CD4-positive, alpha-beta T cell (primary cell): ENCODE data around the gene ZNF644. TPM values are rescaled to one million over a fixed set of nuclear protein-coding genes. Genes with fewer than 3 reads are reported as not detected.

Experiments used
- ATAC-seq: fragments of 200-7000 bp; cut with Tn5 transposase; one replicate; pipeline ENCODE4 v1.10.0; 2022; ENCODE audit warnings: mild to moderate bottlenecking; ENCODE audit not compliant: poor library complexity
- CTCF ChIA-PET: fragments of 350-600 bp; sonication (Branson Sonifier 250); formaldehyde crosslinking; loops from one replicate; lab custom pipeline; 2021; ENCODE audit warnings: antibody characterized with exemption, inconsistent platforms; lab: Charles Lee
- POLR2A ChIA-PET: fragments of 350-600 bp; sonication (Branson Sonifier 250); formaldehyde crosslinking; loops from one replicate; lab custom pipeline; 2021; ENCODE audit warnings: antibody characterized with exemption, inconsistent platforms; lab: Charles Lee
- DNase-seq, 14 experiments: peaks; one replicate each; pipeline ENCODE4 v3.0.0-alpha.2; 2013 to 2020; ENCODE audit warnings: mixed read lengths in 2 of 14
- H3K27ac ChIP-seq, 2 donors: one replicate each; pipeline versions ENCODE4 v1.5.1 to v1.7.0; 2013; ENCODE audit warnings: low read length in 2 of 2, low read depth in 1 of 2, mild to moderate bottlenecking in 1 of 2
- H3K27me3 ChIP-seq, 2 experiments: 1 replicate in 1 of 2; 2 replicates in 1 of 2; pipeline versions ENCODE4 v1.6.1 to v1.7.0; 2013; ENCODE audit warnings: low read length in 2 of 2, control low read depth in 1 of 2, mild to moderate bottlenecking in 1 of 2, moderate library complexity in 1 of 2; ENCODE audit not compliant: insufficient read depth in 2 of 2, control insufficient read depth in 1 of 2
- H3K36me3 ChIP-seq: one replicate; pipeline ENCODE4 v1.6.1; 2013; ENCODE audit warnings: low read length, control low read depth; ENCODE audit not compliant: insufficient read depth
- H3K4me1 ChIP-seq: one replicate; pipeline ENCODE4 v1.6.1; 2013; ENCODE audit warnings: low read length, control low read depth; ENCODE audit not compliant: insufficient read depth
- H3K4me3 ChIP-seq: one replicate; pipeline ENCODE4 v1.5.1; 2013; ENCODE audit warnings: mild to moderate bottlenecking, low read length, moderate library complexity
- H3K9me3 ChIP-seq, 2 experiments: 1 replicate in 1 of 2; 2 replicates in 1 of 2; pipeline versions ENCODE4 v1.6.1 to v1.7.0; 2013; ENCODE audit warnings: low read length in 2 of 2, mild to moderate bottlenecking in 2 of 2, control low read depth in 1 of 2, moderate library complexity in 1 of 2; ENCODE audit not compliant: control insufficient read depth in 1 of 2, insufficient read depth in 1 of 2
- H3K27ac Mint-ChIP-seq: one replicate; pipeline ENCODE4 v1.8.0; 2020; ENCODE audit warnings: mixed read lengths
- H3K27me3 Mint-ChIP-seq: one replicate; pipeline ENCODE4 v1.8.0; 2021; ENCODE audit warnings: mixed read lengths
- H3K36me3 Mint-ChIP-seq: one replicate; pipeline ENCODE4 v1.8.0; 2021; ENCODE audit warnings: low read depth, mixed read lengths
- H3K4me1 Mint-ChIP-seq: one replicate; pipeline ENCODE4 v1.8.0; 2021; ENCODE audit warnings: low read depth, mixed read lengths
- H3K4me3 Mint-ChIP-seq: one replicate; pipeline ENCODE4 v1.8.0; 2020; ENCODE audit warnings: mild to moderate bottlenecking, mixed read lengths
- H3K9me3 Mint-ChIP-seq: one replicate; pipeline ENCODE4 v1.8.0; 2020; ENCODE audit warnings: mixed read lengths
- CTCF ChIP-seq: fragments of 200-600 bp; IDR thresholded peaks from one replicate; pipeline ENCODE4 v1.8.0; 2022; ENCODE audit warnings: antibody characterized with exemption, mild to moderate bottlenecking
- intact Hi-C, 2 experiments: fragments of 100-400 bp; cut with DNase I in 1 of 2; cut with micrococcal nuclease in 1 of 2; formaldehyde crosslinking; loops; one replicate each; pipeline versions ENCODE4 v1.15.1 to v1.9.0; 2023 to 2025; cut with DNase I, micrococcal nuclease
- total RNA-seq, 174 experiments: library from RNA in 2 of 174; stranded (reverse) in 2 of 174; gene quantifications; one replicate each; pipeline ENCODE4 v1.2.3 and lab custom pipeline; 2021 to 2026

The ZNF644 gene
- total RNA-seq, 2 experiments from 2014 or later: 93.3 to 101 TPM

GRCh38 chr1:90922202-90922601 lies 99.6 kb downstream of the ZNF644 start:
- DNase-seq: no peak
- H3K27ac Mint-ChIP-seq: peak overlapping the region; percentile 14
- H3K36me3 Mint-ChIP-seq: peaks cover 42% of the 10 kb centered on the region
- no peak overlapping the region for H3K27ac ChIP-seq
- H3K4me3 ChIP-seq: no peak overlapping the region
- no peaks in the 10 kb centered on the region for H3K9me3 Mint-ChIP-seq
- peak overlapping the region; percentile 5 for H3K4me3 Mint-ChIP-seq
- H3K4me1 ChIP-seq: peaks cover 2% of the 10 kb centered on the region
- H3K4me1 Mint-ChIP-seq: peaks cover 86% of the 10 kb centered on the region
- ChIA-PET CTCF (interaction anchor here (1.5 kb wide), 1 partner anchor 10 kb away, joined by 4 read pairs; no protein-coding TSS in a partner anchor), POLR2A (interaction anchor here (1.1 kb wide), 1 partner anchor 25 kb away, joined by 3 read pairs; no protein-coding TSS in a partner anchor)
- TF ChIP-seq CTCF: no peak
- H3K27me3 ChIP-seq: no peaks in the 10 kb centered on the region
- ATAC-seq: no peak
- intact Hi-C loops: loop anchor here in 1 of 2 experiments (5.0 kb wide), 1 partner anchor 95 kb away; no protein-coding TSS in a partner anchor
- no peaks in the 10 kb centered on the region for H3K9me3 ChIP-seq
- H3K27me3 Mint-ChIP-seq: no peaks in the 10 kb centered on the region
- H3K36me3 ChIP-seq: peaks cover 4% of the 10 kb centered on the region

GRCh38 chr1:90919900-90920299 lies 101.9 kb downstream of the ZNF644 start:
- Histone ChIP-seq H3K4me1 (peaks cover under 1% of the 10 kb centered on the region), H3K4me3 (no peak overlapping the region), H3K27me3 (no peaks in the 10 kb centered on the region), H3K9me3 (no peaks in the 10 kb centered on the region), H3K36me3 (peaks cover 26% of the 10 kb centered on the region), H3K27ac (no peak overlapping the region)
- POLR2A ChIA-PET: no interaction called here
- no peaks in the 10 kb centered on the region for H3K27me3 Mint-ChIP-seq
- peaks cover 66% of the 10 kb centered on the region for H3K4me1 Mint-ChIP-seq
- no peak for TF ChIP-seq CTCF
- peak overlapping the region; percentile 49 for H3K4me3 Mint-ChIP-seq
- H3K36me3 Mint-ChIP-seq: peaks cover 52% of the 10 kb centered on the region
- DNase-seq (no peak), ATAC-seq (no peak)
- H3K9me3 Mint-ChIP-seq: no peaks in the 10 kb centered on the region
- CTCF ChIA-PET: interaction anchor here (1.1 kb wide), 1 partner anchor 18 kb away, joined by 3 read pairs; no protein-coding TSS in a partner anchor
- intact Hi-C loops: loop anchor here in 1 of 2 experiments (5.0 kb wide), 1 partner anchor 97 kb away; no protein-coding TSS in a partner anchor
- peak overlapping the region; percentile 57 for H3K27ac Mint-ChIP-seq

- peaks cover 59% of the 10 kb centered on the region for H3K36me3 Mint-ChIP-seq
- no peaks in the 10 kb centered on the region for H3K27me3 Mint-ChIP-seq
- ATAC-seq: peak; percentile 24
- H3K9me3 ChIP-seq: no peaks in the 10 kb centered on the region
- DNase-seq: peak in 3 of 14 experiments; percentile 9 to 44 (median 15)
- peaks cover 29% of the 10 kb centered on the region for H3K36me3 ChIP-seq
- no peak overlapping the region for H3K4me3 ChIP-seq
- ChIA-PET CTCF (interaction anchor here (1.1 kb wide), 1 partner anchor 18 kb away, joined by 3 read pairs; no protein-coding TSS in a partner anchor), POLR2A (no interaction called here)
- peaks cover 60% of the 10 kb centered on the region for H3K4me1 Mint-ChIP-seq
- H3K4me1 ChIP-seq: no peaks in the 10 kb centered on the region
- H3K27me3 ChIP-seq: no peaks in the 10 kb centered on the region
- TF ChIP-seq CTCF: no peak
- intact Hi-C loops: no loop called here
- no peaks in the 10 kb centered on the region for H3K9me3 Mint-ChIP-seq
- H3K27ac ChIP-seq: no peak overlapping the region
- peak overlapping the region; percentile 57 for H3K27ac Mint-ChIP-seq
- H3K4me3 Mint-ChIP-seq: peak overlapping the region; percentile 23
These were observed 102.6 kb downstream of the ZNF644 start for GRCh38 chr1:90919190-90919719.
